Endothelial cell (in vitro differentiated cells): ENCODE results near the gene ZNF729. TPM values are rescaled to one million over a fixed set of nuclear protein-coding genes. Genes with fewer than 3 reads are reported as not detected.
"Not testable (repeated sequence)": the region's sequence is repeated elsewhere in the genome, so short reads cannot be mapped to it uniquely, and the experiment has no call there.

Experiments used
- DNase-seq: peaks from one replicate; pipeline ENCODE4 v3.0.0; 2021; ENCODE audit warnings: low spot score
- H3K27ac Mint-ChIP-seq: one replicate; pipeline ENCODE4 v1.8.0; 2021; ENCODE audit warnings: mixed read lengths, inconsistent platforms; ENCODE audit not compliant: unreplicated experiment
- H3K27me3 Mint-ChIP-seq: one replicate; pipeline ENCODE4 v1.8.0; 2021; ENCODE audit warnings: mild to moderate bottlenecking, moderate library complexity, mixed read lengths, inconsistent platforms; ENCODE audit not compliant: unreplicated experiment
- H3K36me3 Mint-ChIP-seq: one replicate; pipeline ENCODE4 v1.8.0; 2021; ENCODE audit warnings: mild to moderate bottlenecking, low read depth, mixed read lengths, inconsistent platforms; ENCODE audit not compliant: unreplicated experiment
- H3K4me1 Mint-ChIP-seq: one replicate; pipeline ENCODE4 v1.8.0; 2021; ENCODE audit warnings: mild to moderate bottlenecking, mixed read lengths, inconsistent platforms; ENCODE audit not compliant: unreplicated experiment
- H3K4me3 Mint-ChIP-seq: one replicate; pipeline ENCODE4 v1.8.0; 2021; ENCODE audit warnings: mild to moderate bottlenecking, mixed read lengths, inconsistent platforms; ENCODE audit not compliant: unreplicated experiment
- H3K9me3 Mint-ChIP-seq: one replicate; pipeline ENCODE4 v1.8.0; 2021; ENCODE audit warnings: mixed read lengths, inconsistent platforms; ENCODE audit not compliant: unreplicated experiment
- CTCF ChIP-seq: fragments of 200-600 bp; sonication (generic); IDR thresholded peaks from one replicate; pipeline ENCODE4 v1.5.0; 2021; ENCODE audit warnings: antibody characterized with exemption; ENCODE audit not compliant: unreplicated experiment
- total RNA-seq: library from RNA; stranded (reverse); fragmentation: NEBNext Ultra II Directional; extraction: Animal tissue kit (Norgen Biotek cat#: 25700); gene quantifications from one replicate; pipeline ENCODE4 v1.2.1, GENCODE V29; 2021; ENCODE audit not compliant: unreplicated experiment

ZNF729 gene
- total RNA-seq, 1 donor from 2014 or later: not detected

- H3K27me3 Mint-ChIP-seq: peaks cover 2% of the 10 kb centered on the region
- no peak overlapping the region for H3K27ac Mint-ChIP-seq
- peaks cover 18% of the 10 kb centered on the region for H3K36me3 Mint-ChIP-seq
- no peak overlapping the region for H3K4me3 Mint-ChIP-seq
- peaks cover 44% of the 10 kb centered on the region for H3K9me3 Mint-ChIP-seq
- TF ChIP-seq CTCF: no peak
- no peak for DNase-seq
- H3K4me1 Mint-ChIP-seq: no peaks in the 10 kb centered on the region
Measured at GRCh38 chr19:22261596-22261995, 24.6 kb upstream of the ZNF729 start.

GRCh38 chr19:22263121-22263520, 23.1 kb upstream of the ZNF729 start:
- Mint-ChIP-seq H3K4me3 (peak overlapping the region; percentile 23), H3K27ac (no peak overlapping the region), H3K4me1 (no peaks in the 10 kb centered on the region), H3K9me3 (peaks cover 46% of the 10 kb centered on the region), H3K36me3 (peaks cover 13% of the 10 kb centered on the region), H3K27me3 (peaks cover 1% of the 10 kb centered on the region)
- TF ChIP-seq CTCF: no peak
- no peak for DNase-seq

DNA sequence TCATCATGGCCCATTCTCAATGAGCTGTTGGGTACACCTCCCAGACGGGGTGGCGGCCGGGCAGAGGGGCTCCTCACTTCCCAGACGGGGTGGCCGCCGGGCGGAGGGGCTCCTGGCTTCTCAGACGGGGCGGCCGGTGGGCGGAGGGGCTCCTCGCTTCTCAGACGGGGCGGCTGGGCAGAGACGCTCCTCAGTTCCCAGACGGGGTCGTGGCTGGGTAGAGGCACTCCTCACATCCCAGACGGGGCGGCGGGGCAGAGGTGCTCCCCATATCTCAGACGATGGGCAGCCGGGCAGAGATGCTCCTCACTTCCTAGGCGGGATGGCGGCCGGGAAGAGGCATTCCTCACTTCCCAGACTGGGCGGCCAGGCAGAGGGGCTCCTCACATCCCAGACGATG, 35.3 kb downstream of the ZNF729 start:
- not testable (repeated sequence) for H3K27ac Mint-ChIP-seq, H3K36me3 Mint-ChIP-seq, H3K4me1 Mint-ChIP-seq, H3K27me3 Mint-ChIP-seq, DNase-seq, H3K4me3 Mint-ChIP-seq
- H3K9me3 Mint-ChIP-seq: peaks cover 28% of the 10 kb centered on the region

DNA sequence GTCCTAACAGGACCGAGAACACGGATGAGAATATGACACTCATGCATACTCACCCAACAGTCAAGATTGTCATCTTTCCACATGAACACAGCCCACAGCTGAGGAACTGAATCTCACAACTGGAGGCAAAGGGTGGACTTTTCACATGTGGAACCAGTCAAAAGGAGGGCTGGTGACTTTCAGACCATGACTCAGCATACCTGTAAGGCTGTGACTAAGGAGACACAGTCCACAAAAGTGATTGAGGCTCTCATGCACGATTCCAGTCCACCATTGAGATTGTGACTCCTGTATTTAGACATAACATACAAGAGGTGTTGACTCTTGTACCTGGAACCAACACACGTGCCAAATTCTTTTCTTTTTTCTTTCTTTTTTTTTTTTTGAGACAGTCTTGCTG, 40.0 kb downstream of the ZNF729 start:
- Mint-ChIP-seq H3K27me3 (peaks cover 5% of the 10 kb centered on the region), H3K27ac (no peak overlapping the region), H3K9me3 (peaks cover 55% of the 10 kb centered on the region), H3K36me3 (peaks cover 17% of the 10 kb centered on the region), H3K4me3 (no peak overlapping the region), H3K4me1 (no peaks in the 10 kb centered on the region)
- no peak for TF ChIP-seq CTCF
- DNase-seq: no peak

DNA sequence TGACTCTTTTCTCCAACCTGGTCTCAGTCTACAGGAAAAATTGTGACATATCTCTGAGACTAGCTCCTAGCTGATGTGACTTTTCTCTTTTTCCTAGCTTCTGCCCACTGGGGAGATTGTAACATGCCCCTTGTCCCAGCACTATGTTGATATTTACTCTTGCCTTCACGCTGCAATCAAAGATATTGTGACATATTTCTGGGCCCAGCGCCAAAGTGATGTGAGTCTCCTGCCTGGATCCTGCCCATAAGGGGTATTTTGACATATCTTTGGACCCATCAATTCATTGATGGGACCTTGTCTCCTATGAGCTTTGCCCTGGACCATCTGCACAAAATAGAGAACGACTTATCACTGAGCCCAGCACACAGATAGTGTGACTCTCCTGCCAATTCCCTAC, 41.1 kb downstream of the ZNF729 start:
- no peak for DNase-seq
- no peak overlapping the region for H3K27ac Mint-ChIP-seq
- no peaks in the 10 kb centered on the region for H3K4me1 Mint-ChIP-seq
- no peak for TF ChIP-seq CTCF
- H3K9me3 Mint-ChIP-seq: peaks cover 57% of the 10 kb centered on the region
- peaks cover 5% of the 10 kb centered on the region for H3K27me3 Mint-ChIP-seq
- peaks cover 19% of the 10 kb centered on the region for H3K36me3 Mint-ChIP-seq
- H3K4me3 Mint-ChIP-seq: no peak overlapping the region

DNA sequence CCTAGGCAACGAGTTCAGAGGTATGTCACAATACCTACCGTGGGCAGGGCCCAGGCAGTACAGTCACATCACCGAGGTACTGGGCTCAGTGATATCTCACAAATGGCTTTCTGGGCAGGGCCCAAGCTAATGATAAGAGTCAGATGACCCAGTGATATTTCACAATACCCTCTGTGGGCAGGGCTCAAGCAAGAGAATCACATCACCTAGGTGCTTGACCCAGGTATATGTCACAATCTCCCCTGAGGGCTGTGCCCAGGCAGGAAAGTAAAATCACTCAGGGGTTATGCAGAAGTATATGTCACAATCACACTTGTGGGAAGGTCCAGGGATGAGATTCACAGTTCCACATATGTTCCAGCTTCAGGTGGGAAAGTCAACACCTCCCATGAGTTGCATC, 45.3 kb downstream of the ZNF729 start:
- Mint-ChIP-seq H3K9me3 (peaks cover 59% of the 10 kb centered on the region), H3K27ac (no peak overlapping the region), H3K27me3 (peaks cover 8% of the 10 kb centered on the region), H3K36me3 (peaks cover 27% of the 10 kb centered on the region), H3K4me3 (no peak overlapping the region), H3K4me1 (no peaks in the 10 kb centered on the region)
- no peak for TF ChIP-seq CTCF
- DNase-seq: no peak
